SK-N-SH treated with all-trans-retinoic acid at 6 μM for 48 hours (cell line): ENCODE measurements around the gene PTCHD4.
"Not testable (repeated sequence)": the region's sequence is repeated elsewhere in the genome, so short reads cannot be mapped to it uniquely, and the experiment has no call there.

Experiments used
- ATAC-seq: fragments of 200-7000 bp; cut with Tn5 transposase; 3 replicates; pipeline ENCODE4 v1.9.1; 2020; ENCODE audit warnings: mild to moderate bottlenecking, moderate library complexity
- BACH2 ChIP-seq: fragments of 250-450 bp; sonication (Bioruptor Pico); IDR thresholded peaks from 2 replicates; pipeline ENCODE4 v1.9.0; 2021; ENCODE audit warnings: mild to moderate bottlenecking, borderline replicate concordance
- CSDC2 ChIP-seq: fragments of 250-450 bp; sonication (Bioruptor Pico); IDR thresholded peaks from 2 replicates; pipeline ENCODE4 v1.5.0; 2020; ENCODE audit warnings: mild to moderate bottlenecking, moderate library complexity
- GLIS3 ChIP-seq: fragments of 250-450 bp; sonication (Bioruptor Pico); IDR thresholded peaks from 2 replicates; pipeline ENCODE4 v1.5.0; 2020; ENCODE audit warnings: mild to moderate bottlenecking, moderate library complexity
- ISL1 ChIP-seq: fragments of 250-450 bp; sonication (Bioruptor Pico); IDR thresholded peaks from 2 replicates; pipeline ENCODE4 v2.1.2; 2022; ENCODE audit warnings: mild to moderate bottlenecking, moderate library complexity
- PPARA ChIP-seq: fragments of 250-450 bp; sonication (Bioruptor Pico); IDR thresholded peaks from 2 replicates; pipeline ENCODE4 v1.5.0; 2020; ENCODE audit warnings: mild to moderate bottlenecking, borderline replicate concordance
- RARB ChIP-seq: fragments of 250-450 bp; sonication (Bioruptor Pico); IDR thresholded peaks from 2 replicates; pipeline ENCODE4 v1.8.0; 2021; ENCODE audit warnings: mild to moderate bottlenecking, moderate library complexity
- SNAI2 ChIP-seq: fragments of 250-450 bp; sonication (Bioruptor Pico); IDR thresholded peaks from 2 replicates; pipeline ENCODE4 v1.5.0; 2020; ENCODE audit warnings: mild to moderate bottlenecking, moderate library complexity
- TCF4 ChIP-seq: fragments of 250-450 bp; sonication (Bioruptor Pico); IDR thresholded peaks from 2 replicates; pipeline ENCODE4 v1.8.0; 2021; ENCODE audit warnings: mild to moderate bottlenecking, moderate library complexity, borderline replicate concordance
- TOX ChIP-seq: fragments of 250-450 bp; sonication (Bioruptor Pico); IDR thresholded peaks from 2 replicates; pipeline ENCODE4 v1.8.0; 2021; ENCODE audit warnings: mild to moderate bottlenecking, moderate library complexity, borderline replicate concordance
- ZC3H10 ChIP-seq: fragments of 250-450 bp; sonication (Bioruptor Pico); IDR thresholded peaks from 2 replicates; pipeline ENCODE4 v1.5.1; 2021; ENCODE audit warnings: mild to moderate bottlenecking, moderate library complexity
- ZFP3 ChIP-seq: fragments of 250-450 bp; sonication (Bioruptor Pico); IDR thresholded peaks from 2 replicates; pipeline ENCODE4 v1.5.0; 2020; ENCODE audit warnings: mild to moderate bottlenecking, moderate library complexity
- ZFP30 ChIP-seq: fragments of 450-650 bp; formaldehyde crosslinking; IDR thresholded peaks from 2 replicates; pipeline ENCODE4 v1.5.0; 2022; ENCODE audit warnings: mild to moderate bottlenecking, moderate library complexity
- ZNF565 ChIP-seq: fragments of 450-650 bp; formaldehyde crosslinking; conservative IDR thresholded peaks from 2 replicates; pipeline ENCODE4 v1.5.0; 2020; ENCODE audit warnings: low read depth, mild to moderate bottlenecking, moderate library complexity
- ZNF70 ChIP-seq: fragments of 450-650 bp; formaldehyde crosslinking; IDR thresholded peaks from 2 replicates; pipeline ENCODE4 v1.5.0; 2020; ENCODE audit warnings: mild to moderate bottlenecking, moderate library complexity
- ZNF8 ChIP-seq: fragments of 450-650 bp; formaldehyde crosslinking; IDR thresholded peaks from 2 replicates; pipeline ENCODE4 v1.5.0; 2020; ENCODE audit warnings: mild to moderate bottlenecking, moderate library complexity
- TF ChIP-seq, protein P1 (sequence below): fragments of 250-450 bp; sonication (Bioruptor Pico); IDR thresholded peaks from 2 replicates; pipeline ENCODE4 v1.8.0; 2020; ENCODE audit warnings: mild to moderate bottlenecking, moderate library complexity, borderline replicate concordance
- TF ChIP-seq, protein P2 (sequence below): fragments of 250-450 bp; sonication (Bioruptor Pico); IDR thresholded peaks from 2 replicates; pipeline ENCODE4 v1.5.1; 2020; ENCODE audit warnings: low read depth, mild to moderate bottlenecking, moderate library complexity
- TF ChIP-seq, protein P3 (sequence below): fragments of 250-450 bp; sonication (Bioruptor Pico); IDR thresholded peaks from 2 replicates; pipeline ENCODE4 v1.5.1; 2021; ENCODE audit warnings: mild to moderate bottlenecking, moderate library complexity
- TF ChIP-seq, protein P4 (sequence below): fragments of 250-450 bp; sonication (Bioruptor Pico); IDR thresholded peaks from 2 replicates; pipeline ENCODE4 v1.5.0; 2020; ENCODE audit warnings: mild to moderate bottlenecking, moderate library complexity

The PTCHD4 gene

DNA sequence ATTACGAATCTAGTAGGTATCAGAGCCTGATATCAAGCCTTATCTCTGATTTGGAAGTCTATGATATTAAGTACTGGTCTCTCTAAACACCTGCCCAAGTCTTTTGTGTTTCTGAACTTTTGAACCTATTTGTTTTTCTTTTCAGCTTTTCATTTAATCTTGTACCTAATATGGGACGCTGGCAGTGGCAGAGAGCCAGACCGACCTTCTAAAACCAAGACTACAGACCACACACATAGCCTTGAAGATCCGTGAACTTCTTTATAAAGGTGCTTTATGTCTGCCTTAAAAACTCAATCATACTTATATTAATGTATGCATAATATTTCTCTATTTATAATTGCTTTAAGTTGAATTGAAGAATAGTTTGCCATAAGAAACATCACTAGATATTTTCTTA, 12.6 kb upstream of the PTCHD4 start:
- TF ChIP-seq ZC3H10 (CRISPR knock-in tag) (no peak), RARB (CRISPR knock-in tag) (no peak), TCF4 (CRISPR knock-in tag) (no peak), ISL1 (CRISPR knock-in tag) (no peak), ZFP30 (CRISPR knock-in tag) (no peak), BACH2 (CRISPR knock-in tag) (no peak), TOX (no peak), ZNF565 (CRISPR knock-in tag) (no peak), PPARA (no peak), SNAI2 (CRISPR knock-in tag) (no peak), GLIS3 (no peak), ZFP3 (CRISPR knock-in tag) (no peak), CSDC2 (no peak)
- TF ChIP-seq, protein P1, sequence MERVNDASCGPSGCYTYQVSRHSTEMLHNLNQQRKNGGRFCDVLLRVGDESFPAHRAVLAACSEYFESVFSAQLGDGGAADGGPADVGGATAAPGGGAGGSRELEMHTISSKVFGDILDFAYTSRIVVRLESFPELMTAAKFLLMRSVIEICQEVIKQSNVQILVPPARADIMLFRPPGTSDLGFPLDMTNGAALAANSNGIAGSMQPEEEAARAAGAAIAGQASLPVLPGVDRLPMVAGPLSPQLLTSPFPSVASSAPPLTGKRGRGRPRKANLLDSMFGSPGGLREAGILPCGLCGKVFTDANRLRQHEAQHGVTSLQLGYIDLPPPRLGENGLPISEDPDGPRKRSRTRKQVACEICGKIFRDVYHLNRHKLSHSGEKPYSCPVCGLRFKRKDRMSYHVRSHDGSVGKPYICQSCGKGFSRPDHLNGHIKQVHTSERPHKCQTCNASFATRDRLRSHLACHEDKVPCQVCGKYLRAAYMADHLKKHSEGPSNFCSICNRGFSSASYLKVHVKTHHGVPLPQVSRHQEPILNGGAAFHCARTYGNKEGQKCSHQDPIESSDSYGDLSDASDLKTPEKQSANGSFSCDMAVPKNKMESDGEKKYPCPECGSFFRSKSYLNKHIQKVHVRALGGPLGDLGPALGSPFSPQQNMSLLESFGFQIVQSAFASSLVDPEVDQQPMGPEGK (CRISPR knock-in tag), result no peak
- TF ChIP-seq, protein P2, sequence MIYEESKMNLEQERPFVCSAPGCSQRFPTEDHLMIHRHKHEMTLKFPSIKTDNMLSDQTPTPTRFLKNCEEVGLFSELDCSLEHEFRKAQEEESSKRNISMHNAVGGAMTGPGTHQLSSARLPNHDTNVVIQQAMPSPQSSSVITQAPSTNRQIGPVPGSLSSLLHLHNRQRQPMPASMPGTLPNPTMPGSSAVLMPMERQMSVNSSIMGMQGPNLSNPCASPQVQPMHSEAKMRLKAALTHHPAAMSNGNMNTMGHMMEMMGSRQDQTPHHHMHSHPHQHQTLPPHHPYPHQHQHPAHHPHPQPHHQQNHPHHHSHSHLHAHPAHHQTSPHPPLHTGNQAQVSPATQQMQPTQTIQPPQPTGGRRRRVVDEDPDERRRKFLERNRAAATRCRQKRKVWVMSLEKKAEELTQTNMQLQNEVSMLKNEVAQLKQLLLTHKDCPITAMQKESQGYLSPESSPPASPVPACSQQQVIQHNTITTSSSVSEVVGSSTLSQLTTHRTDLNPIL (CRISPR knock-in tag), result no peak
- ATAC-seq, result no peak

DNA sequence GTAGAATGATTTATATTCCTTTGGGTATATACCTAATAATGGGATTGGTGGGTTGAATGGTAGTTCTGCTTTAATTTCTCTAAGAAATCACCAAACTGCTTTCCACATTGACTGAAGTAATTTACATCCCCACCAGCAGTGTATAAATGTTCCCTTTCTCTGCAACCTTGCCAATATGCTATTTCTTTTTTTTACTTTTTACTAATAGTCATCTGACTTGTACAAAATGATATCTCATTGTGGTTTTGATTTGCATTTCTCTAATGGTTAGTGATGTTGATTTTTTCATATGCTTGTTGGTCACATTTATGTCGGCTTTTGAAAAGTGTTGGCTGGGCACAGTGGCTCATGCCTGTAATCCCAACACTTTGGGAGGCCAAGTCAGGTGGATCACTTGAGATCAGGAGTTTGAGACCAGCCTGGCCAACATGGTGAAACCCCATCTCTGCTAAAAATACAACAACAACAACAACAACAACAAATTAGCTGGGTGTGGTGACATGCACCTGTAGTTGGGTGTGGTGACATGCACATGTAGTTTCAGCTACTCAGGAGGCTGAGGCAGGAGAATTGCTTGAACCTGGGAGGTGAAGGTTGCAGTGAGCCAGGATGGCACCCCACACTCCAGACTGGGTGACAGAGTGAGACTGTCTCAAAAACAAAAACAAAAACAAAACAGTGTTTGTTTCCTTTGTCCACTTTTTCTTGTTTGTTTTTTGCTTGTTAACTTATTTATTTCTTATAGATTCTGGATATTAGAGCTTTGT, 11.2 kb upstream of the PTCHD4 start:
- ATAC-seq, result not testable (repeated sequence)

DNA sequence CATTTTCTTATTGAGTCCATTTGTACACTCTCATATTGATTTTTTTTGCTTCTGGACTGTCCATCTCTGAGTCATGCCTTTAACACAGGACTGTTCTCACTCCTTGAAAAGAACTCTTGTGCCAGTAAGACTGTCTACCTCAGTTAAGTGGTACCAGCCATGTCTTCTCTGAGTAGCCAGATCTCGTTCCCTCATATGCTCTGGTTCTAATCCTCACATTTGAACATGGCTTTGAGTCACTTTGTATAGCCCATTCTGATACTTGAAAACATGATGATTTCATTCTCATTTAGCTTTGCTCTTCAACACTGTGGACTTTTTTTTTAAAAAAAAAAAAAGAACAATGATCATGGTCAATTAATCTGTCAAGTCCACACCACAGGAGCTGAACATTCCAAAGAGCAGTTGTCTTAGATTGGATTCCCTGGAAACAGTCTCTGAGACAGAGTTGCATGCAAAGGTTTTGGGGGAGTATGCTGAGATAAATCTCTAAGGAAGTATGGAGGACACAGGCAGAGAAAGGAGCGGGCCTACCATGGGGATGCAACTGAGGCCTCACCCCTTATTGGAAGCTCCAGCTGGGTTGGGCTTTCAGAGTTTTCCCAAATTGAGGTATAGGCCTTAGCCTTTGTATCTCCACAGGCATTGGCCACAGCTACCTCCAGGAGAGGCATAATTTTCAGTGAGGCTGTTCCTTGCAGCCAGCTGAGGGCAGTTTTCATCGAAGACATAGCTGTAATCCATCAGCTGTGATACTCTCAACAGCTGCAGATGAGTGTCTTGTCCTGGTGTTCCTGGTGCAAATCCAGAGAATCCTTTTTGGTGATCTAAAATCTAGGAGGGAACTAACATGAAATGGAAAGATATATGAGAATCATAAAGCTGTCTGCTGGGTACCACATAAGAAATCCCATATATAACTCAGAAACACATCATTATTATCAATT, 6.0 kb upstream of the PTCHD4 start:
- TF ChIP-seq ZNF8 (no peak), PPARA (no peak), BACH2 (CRISPR knock-in tag) (no peak), TCF4 (CRISPR knock-in tag) (no peak), ZFP30 (CRISPR knock-in tag) (no peak), ZC3H10 (CRISPR knock-in tag) (no peak), ZNF70 (CRISPR knock-in tag) (no peak), ZNF565 (CRISPR knock-in tag) (no peak), SNAI2 (CRISPR knock-in tag) (no peak)
- TF ChIP-seq, protein P3, sequence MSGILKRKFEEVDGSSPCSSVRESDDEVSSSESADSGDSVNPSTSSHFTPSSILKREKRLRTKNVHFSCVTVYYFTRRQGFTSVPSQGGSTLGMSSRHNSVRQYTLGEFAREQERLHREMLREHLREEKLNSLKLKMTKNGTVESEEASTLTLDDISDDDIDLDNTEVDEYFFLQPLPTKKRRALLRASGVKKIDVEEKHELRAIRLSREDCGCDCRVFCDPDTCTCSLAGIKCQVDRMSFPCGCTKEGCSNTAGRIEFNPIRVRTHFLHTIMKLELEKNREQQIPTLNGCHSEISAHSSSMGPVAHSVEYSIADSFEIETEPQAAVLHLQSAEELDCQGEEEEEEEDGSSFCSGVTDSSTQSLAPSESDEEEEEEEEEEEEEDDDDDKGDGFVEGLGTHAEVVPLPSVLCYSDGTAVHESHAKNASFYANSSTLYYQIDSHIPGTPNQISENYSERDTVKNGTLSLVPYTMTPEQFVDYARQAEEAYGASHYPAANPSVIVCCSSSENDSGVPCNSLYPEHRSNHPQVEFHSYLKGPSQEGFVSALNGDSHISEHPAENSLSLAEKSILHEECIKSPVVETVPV (CRISPR knock-in tag), result no peak
- TF ChIP-seq, protein P1 (CRISPR knock-in tag), result no peak
- TF ChIP-seq, protein P4, sequence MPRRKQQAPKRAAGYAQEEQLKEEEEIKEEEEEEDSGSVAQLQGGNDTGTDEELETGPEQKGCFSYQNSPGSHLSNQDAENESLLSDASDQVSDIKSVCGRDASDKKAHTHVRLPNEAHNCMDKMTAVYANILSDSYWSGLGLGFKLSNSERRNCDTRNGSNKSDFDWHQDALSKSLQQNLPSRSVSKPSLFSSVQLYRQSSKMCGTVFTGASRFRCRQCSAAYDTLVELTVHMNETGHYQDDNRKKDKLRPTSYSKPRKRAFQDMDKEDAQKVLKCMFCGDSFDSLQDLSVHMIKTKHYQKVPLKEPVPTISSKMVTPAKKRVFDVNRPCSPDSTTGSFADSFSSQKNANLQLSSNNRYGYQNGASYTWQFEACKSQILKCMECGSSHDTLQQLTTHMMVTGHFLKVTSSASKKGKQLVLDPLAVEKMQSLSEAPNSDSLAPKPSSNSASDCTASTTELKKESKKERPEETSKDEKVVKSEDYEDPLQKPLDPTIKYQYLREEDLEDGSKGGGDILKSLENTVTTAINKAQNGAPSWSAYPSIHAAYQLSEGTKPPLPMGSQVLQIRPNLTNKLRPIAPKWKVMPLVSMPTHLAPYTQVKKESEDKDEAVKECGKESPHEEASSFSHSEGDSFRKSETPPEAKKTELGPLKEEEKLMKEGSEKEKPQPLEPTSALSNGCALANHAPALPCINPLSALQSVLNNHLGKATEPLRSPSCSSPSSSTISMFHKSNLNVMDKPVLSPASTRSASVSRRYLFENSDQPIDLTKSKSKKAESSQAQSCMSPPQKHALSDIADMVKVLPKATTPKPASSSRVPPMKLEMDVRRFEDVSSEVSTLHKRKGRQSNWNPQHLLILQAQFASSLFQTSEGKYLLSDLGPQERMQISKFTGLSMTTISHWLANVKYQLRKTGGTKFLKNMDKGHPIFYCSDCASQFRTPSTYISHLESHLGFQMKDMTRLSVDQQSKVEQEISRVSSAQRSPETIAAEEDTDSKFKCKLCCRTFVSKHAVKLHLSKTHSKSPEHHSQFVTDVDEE, result no peak
- ATAC-seq, result no peak
